GM12878 (cell line): ENCODE measurements around the gene AGBL2.

Experiments used
- CREB1 ChIP-seq: IDR thresholded peaks from 2 replicates; pipeline ENCODE4 v1.6.1; 2012; ENCODE audit warnings: low read depth, mild to moderate bottlenecking, inconsistent platforms
- EZH2 ChIP-seq: IDR thresholded peaks from 2 replicates; pipeline ENCODE4 v1.6.1; 2012; ENCODE audit warnings: low read depth, mild to moderate bottlenecking, control low read depth, inconsistent platforms, low read length, borderline replicate concordance; ENCODE audit not compliant: control insufficient read depth
- GABPA ChIP-seq: IDR thresholded peaks from 2 replicates; pipeline ENCODE4 v1.6.1; 2014; ENCODE audit warnings: antibody characterized with exemption, low read depth, mild to moderate bottlenecking, inconsistent platforms
- IKZF1 ChIP-seq: fragments of 450-650 bp; conservative IDR thresholded peaks from 2 replicates; pipeline ENCODE4 v1.6.1; 2017; ENCODE audit warnings: antibody characterized with exemption, mild to moderate bottlenecking
- NRF1 ChIP-seq: conservative IDR thresholded peaks from 2 replicates; pipeline ENCODE4 v1.6.1; 2011; ENCODE audit warnings: mild to moderate bottlenecking, low read depth, low read length, improper control_type of control experiment
- POLR2A ChIP-seq: IDR thresholded peaks from 2 replicates; pipeline ENCODE4 v1.6.1; 2011; ENCODE audit warnings: low read depth, mild to moderate bottlenecking, low read length
- RCOR1 ChIP-seq: conservative IDR thresholded peaks from 2 replicates; pipeline ENCODE4 v1.6.1; 2012; ENCODE audit warnings: low read depth, low read length, improper control_type of control experiment
- SP1 ChIP-seq: IDR thresholded peaks from one replicate; pipeline ENCODE4 v1.6.1; 2011; ENCODE audit warnings: low read depth, low read length
- ZNF384 ChIP-seq: IDR thresholded peaks from 2 replicates; pipeline ENCODE4 v1.6.1; 2012; ENCODE audit warnings: low read depth, mild to moderate bottlenecking, low read length, improper control_type of control experiment, borderline replicate concordance
- ZNF687 ChIP-seq: fragments of 450-650 bp; IDR thresholded peaks from 2 replicates; pipeline ENCODE4 v1.6.1; 2017; ENCODE audit warnings: mild to moderate bottlenecking, moderate library complexity
- TF ChIP-seq, protein P1 (sequence below), 3 experiments: IDR thresholded peaks in 2 of 3; conservative IDR thresholded peaks in 1 of 3; 2 replicates each; pipeline ENCODE4 v1.5.1; 2011; ENCODE audit warnings: low read depth in 3 of 3, low read length in 3 of 3, mild to moderate bottlenecking in 3 of 3, control low read depth in 2 of 3, moderate library complexity in 2 of 3, inconsistent platforms in 1 of 3, mixed read lengths in 1 of 3; ENCODE audit not compliant: control insufficient read depth in 2 of 3, insufficient read depth in 1 of 3; ENCODE audit errors: extremely low read depth in 1 of 3
- TF ChIP-seq, protein P2 (sequence below): IDR thresholded peaks from 2 replicates; pipeline ENCODE4 v1.6.1; 2012; ENCODE audit warnings: mild to moderate bottlenecking, low read depth, low read length

DNA sequence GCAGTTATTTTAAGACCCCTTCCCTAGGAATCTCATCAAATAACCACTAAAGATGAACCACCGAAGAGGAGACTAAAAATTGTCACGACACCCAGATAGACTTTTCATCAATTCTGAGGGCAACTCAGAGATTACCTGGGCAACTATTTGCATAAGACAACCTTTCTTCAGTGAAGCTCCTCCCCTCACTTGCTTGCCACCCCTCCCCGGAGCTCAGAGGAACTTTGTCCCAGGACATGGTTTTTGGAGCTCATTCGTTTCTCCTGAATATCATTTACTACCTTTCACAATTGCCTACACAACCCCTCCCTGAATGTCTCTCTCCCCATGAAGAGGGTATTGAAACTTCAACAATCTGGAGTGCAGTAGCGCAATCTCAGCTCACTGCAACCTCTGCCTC is 3.9 kb downstream of the AGBL2 start:
- no peak for TF ChIP-seq RCOR1
- no peak for TF ChIP-seq SP1
- TF ChIP-seq EZH2: no peak
- no peak for TF ChIP-seq IKZF1
- no peak for TF ChIP-seq CREB1
- no peak for TF ChIP-seq NRF1
- TF ChIP-seq POLR2A: no peak
- TF ChIP-seq, protein P1, sequence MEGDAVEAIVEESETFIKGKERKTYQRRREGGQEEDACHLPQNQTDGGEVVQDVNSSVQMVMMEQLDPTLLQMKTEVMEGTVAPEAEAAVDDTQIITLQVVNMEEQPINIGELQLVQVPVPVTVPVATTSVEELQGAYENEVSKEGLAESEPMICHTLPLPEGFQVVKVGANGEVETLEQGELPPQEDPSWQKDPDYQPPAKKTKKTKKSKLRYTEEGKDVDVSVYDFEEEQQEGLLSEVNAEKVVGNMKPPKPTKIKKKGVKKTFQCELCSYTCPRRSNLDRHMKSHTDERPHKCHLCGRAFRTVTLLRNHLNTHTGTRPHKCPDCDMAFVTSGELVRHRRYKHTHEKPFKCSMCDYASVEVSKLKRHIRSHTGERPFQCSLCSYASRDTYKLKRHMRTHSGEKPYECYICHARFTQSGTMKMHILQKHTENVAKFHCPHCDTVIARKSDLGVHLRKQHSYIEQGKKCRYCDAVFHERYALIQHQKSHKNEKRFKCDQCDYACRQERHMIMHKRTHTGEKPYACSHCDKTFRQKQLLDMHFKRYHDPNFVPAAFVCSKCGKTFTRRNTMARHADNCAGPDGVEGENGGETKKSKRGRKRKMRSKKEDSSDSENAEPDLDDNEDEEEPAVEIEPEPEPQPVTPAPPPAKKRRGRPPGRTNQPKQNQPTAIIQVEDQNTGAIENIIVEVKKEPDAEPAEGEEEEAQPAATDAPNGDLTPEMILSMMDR (IDR thresholded peaks at IDR 0.05 in 2 of 3, conservative IDR thresholded peaks at IDR 0.05 in 1 of 3; ENCODE audit: control insufficient read depth in 2 of 3, extremely low read depth in 1 of 3, insufficient read depth in 1 of 3, low read depth in 3 of 3, low read length in 3 of 3): no peak
- TF ChIP-seq ZNF687: no peak
- TF ChIP-seq ZNF384: no peak
- no peak for TF ChIP-seq GABPA
- TF ChIP-seq, protein P2, sequence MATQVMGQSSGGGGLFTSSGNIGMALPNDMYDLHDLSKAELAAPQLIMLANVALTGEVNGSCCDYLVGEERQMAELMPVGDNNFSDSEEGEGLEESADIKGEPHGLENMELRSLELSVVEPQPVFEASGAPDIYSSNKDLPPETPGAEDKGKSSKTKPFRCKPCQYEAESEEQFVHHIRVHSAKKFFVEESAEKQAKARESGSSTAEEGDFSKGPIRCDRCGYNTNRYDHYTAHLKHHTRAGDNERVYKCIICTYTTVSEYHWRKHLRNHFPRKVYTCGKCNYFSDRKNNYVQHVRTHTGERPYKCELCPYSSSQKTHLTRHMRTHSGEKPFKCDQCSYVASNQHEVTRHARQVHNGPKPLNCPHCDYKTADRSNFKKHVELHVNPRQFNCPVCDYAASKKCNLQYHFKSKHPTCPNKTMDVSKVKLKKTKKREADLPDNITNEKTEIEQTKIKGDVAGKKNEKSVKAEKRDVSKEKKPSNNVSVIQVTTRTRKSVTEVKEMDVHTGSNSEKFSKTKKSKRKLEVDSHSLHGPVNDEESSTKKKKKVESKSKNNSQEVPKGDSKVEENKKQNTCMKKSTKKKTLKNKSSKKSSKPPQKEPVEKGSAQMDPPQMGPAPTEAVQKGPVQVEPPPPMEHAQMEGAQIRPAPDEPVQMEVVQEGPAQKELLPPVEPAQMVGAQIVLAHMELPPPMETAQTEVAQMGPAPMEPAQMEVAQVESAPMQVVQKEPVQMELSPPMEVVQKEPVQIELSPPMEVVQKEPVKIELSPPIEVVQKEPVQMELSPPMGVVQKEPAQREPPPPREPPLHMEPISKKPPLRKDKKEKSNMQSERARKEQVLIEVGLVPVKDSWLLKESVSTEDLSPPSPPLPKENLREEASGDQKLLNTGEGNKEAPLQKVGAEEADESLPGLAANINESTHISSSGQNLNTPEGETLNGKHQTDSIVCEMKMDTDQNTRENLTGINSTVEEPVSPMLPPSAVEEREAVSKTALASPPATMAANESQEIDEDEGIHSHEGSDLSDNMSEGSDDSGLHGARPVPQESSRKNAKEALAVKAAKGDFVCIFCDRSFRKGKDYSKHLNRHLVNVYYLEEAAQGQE: no peak
